Heart left ventricle (tissue), 16 donors: ENCODE results near the gene EIF4A3. TPM values are rescaled to one million over a fixed set of nuclear protein-coding genes. Genes with fewer than 3 reads are reported as not detected.

Experiments used
- ATAC-seq, 4 donors: fragments of 200-7000 bp; cut with Tn5 transposase; one replicate each; pipeline ENCODE4 v1.9.1; 2020 to 2022; ENCODE audit warnings: moderate library complexity in 4 of 4, mild to moderate bottlenecking in 3 of 4, moderate number of reproducible peaks in 1 of 4
- DNase-seq, 5 donors: peaks; one replicate each; pipeline ENCODE4 v3.0.0-alpha.2; 2020
- H3K27ac ChIP-seq, 12 donors: fragments of 200-600 bp; sonication (generic) in 4 of 12; one replicate each; pipeline versions ENCODE4 v1.5.0 to v1.8.0; 2016 to 2022; ENCODE audit warnings: mild to moderate bottlenecking in 2 of 12
- H3K27me3 ChIP-seq, 9 donors: fragments of 200-600 bp; sonication (generic) in 2 of 9; one replicate each; pipeline versions ENCODE4 v1.5.1 to v1.8.0; 2016 to 2022; ENCODE audit warnings: mild to moderate bottlenecking in 3 of 9
- H3K36me3 ChIP-seq, 9 donors: fragments of 200-600 bp; sonication (generic) in 2 of 9; one replicate each; pipeline versions ENCODE4 v1.5.0 to v1.8.0; 2018 to 2022; ENCODE audit warnings: mild to moderate bottlenecking in 2 of 9
- H3K4me1 ChIP-seq, 12 donors: fragments of 200-600 bp; sonication (generic) in 4 of 12; one replicate each; pipeline versions ENCODE4 v1.5.0 to v1.8.0; 2016 to 2022; ENCODE audit warnings: mild to moderate bottlenecking in 3 of 12
- H3K4me3 ChIP-seq, 12 donors: fragments of 200-600 bp; sonication (generic) in 4 of 12; one replicate each; pipeline versions ENCODE4 v1.5.0 to v1.8.0; 2017 to 2022; ENCODE audit warnings: mild to moderate bottlenecking in 9 of 12, moderate library complexity in 4 of 12
- H3K9me3 ChIP-seq, 12 donors: fragments of 200-600 bp; sonication (generic) in 4 of 12; one replicate each; pipeline versions ENCODE4 v1.5.0 to v1.8.0; 2016 to 2022; ENCODE audit warnings: mild to moderate bottlenecking in 1 of 12
- CTCF ChIP-seq, 12 donors: fragments of 200-600 bp; sonication (generic) in 4 of 12; IDR thresholded peaks; one replicate each; pipeline versions ENCODE4 v1.5.0 to v1.8.0; 2018 to 2022; ENCODE audit warnings: antibody characterized with exemption in 12 of 12, mild to moderate bottlenecking in 5 of 12
- POLR2A ChIP-seq, 2 donors: fragments of 450-650 bp; IDR thresholded peaks; one replicate each; pipeline ENCODE4 v1.6.1; 2017; ENCODE audit warnings: antibody characterized with exemption in 2 of 2, mild to moderate bottlenecking in 2 of 2, moderate library complexity in 2 of 2
- WGBS, 4 donors: extraction: QIAGEN DNeasy Blood & Tissue Kit in 2 of 4; methylation state at CpG; one replicate each; pipeline versions ENCODE4 v1.1.5 to v1.1.7; 2013 to 2018; 5-methylcytosine and 5-hydroxymethylcytosine counted together
- intact Hi-C, 10 donors: fragments of 100-400 bp; cut with DNase I; formaldehyde crosslinking; loops; one replicate each; pipeline versions ENCODE4 v1.11.1 to v1.14.2; 2022
- polyA plus RNA-seq, 2 donors: library from polyadenylated mRNA; stranded (reverse); fragments of 200-250 nt; gene quantifications; one replicate each; pipeline ENCODE4 v1.2.3, GENCODE V29; 2013
- total RNA-seq, 9 donors: library from RNA; depleted of rRNA in 2 of 9; stranded (reverse); fragments of >200 nt in 2 of 9; fragmentation: NEBNext Ultra II Directional in 3 of 9; extraction: Animal tissue kit (Norgen Biotek cat#: 25700) in 3 of 9; gene quantifications; one replicate each; pipeline versions ENCODE4 v1.1.0 to v1.2.4, GENCODE V29; 2016 to 2023
- donor health status: ischemic (EF 13 %, LVEDD 7.1; RV severe dilation, severe dysfunction).
- donor health status: healthy with polysubstance abuse.
- donor health status: DM: no; HTN: yes; CAD: no.
- donor health status: DM: no; HTN: no; CAD: no.
- donor health status: ischemic (EF 25% LVEDD 6.9; RV normal size, moderate dysfunction).
- donor health status: ischemic (EF 25% LVEDD 5.7; RV mildly dilated, moderate dysfunction).
- donor health status: healthy.
- donor health status: DM: yes; HTN: yes; CAD: no.
- donor health status: ischemic (EF 35%, LVEDD 5.7; RV mildly dilated, moderate dysfunction).
- donor health status: nonischemic (EF 11% LVEDD 7.7; RV severe dilation, severe dysfunction).
- donor health status: DM: yes; HTN: yes; CAD: no.
- donor health status: PGD.
- donor health status: ischemic (EF 29% LVEDD 5.4; RV normal size, mild dysfunction).
- donor health status: nonischemic (EF 23%, LVEDD 6.1; RV moderate dilation, normal function).

Gene EIF4A3
- total and polyA plus RNA-seq, 11 donors: 17.8 to 57.5 (median 31.6) TPM

- Histone ChIP-seq H3K4me1 (peaks cover 0 to 23% (median 7%) of the 10 kb centered on the region in 12 donors), H3K36me3 (peaks cover 0 to 10% (median 0%) of the 10 kb centered on the region in 9 donors), H3K4me3 (peak overlapping the region in 4 of 12 donors; percentile 68 to 99 (median 80)), H3K27me3 (no peaks in the 10 kb centered on the region), H3K9me3 (no peaks in the 10 kb centered on the region), H3K27ac (no peak overlapping the region)
- DNase-seq (no peak), ATAC-seq (no peak)
- TF ChIP-seq CTCF (IDR thresholded peaks at IDR 0.05) (no peak), POLR2A (IDR thresholded peaks at IDR 0.05) (no peak)
- intact Hi-C loops: loop anchor here in 3 of 10 donors (5.0 kb wide), 3 partner anchors 44 to 159 kb away; partner anchors contain the start of genes EIF4A3 (in 3 of the 3) and RNF213 (in 2 of the 3)
- WGBS, 4 donors: 80 to 91% (median 89%) methylated on average over 15 of the region's 15 CpGs
Observed at GRCh38 chr17:80102664-80103448, 44.1 kb downstream of the EIF4A3 start.

- TF ChIP-seq POLR2A (IDR thresholded peaks at IDR 0.05): no peak
- TF ChIP-seq CTCF (IDR thresholded peaks at IDR 0.05): no peak
- ATAC-seq (peak; percentile 12 to 25 (median 14)), DNase-seq (peak in 1 of 5 donors; percentile 70)
- 33 to 37% (median 36%) methylated on average over 17 to 21 of the region's 21 CpGs for WGBS, 4 donors
- Histone ChIP-seq H3K4me3 (peak overlapping the region; percentile 68 to 99 (median 90)), H3K27ac (peak overlapping the region; percentile 36 to 98 (median 90)), H3K9me3 (no peaks in the 10 kb centered on the region), H3K36me3 (peaks cover 0 to 2% (median 0%) of the 10 kb centered on the region in 9 donors), H3K27me3 (no peaks in the 10 kb centered on the region), H3K4me1 (peaks cover 0 to 23% (median 7%) of the 10 kb centered on the region in 12 donors)
- intact Hi-C loops: loop anchor here in 3 of 10 donors (5.0 kb wide), 3 partner anchors 45 to 160 kb away; partner anchors contain the start of genes EIF4A3 (in 3 of the 3) and RNF213 (in 2 of the 3)
Observed at GRCh38 chr17:80101946-80102663, 44.8 kb downstream of the EIF4A3 start.

GRCh38 chr17:80101011-80101945 is 45.6 kb downstream of the EIF4A3 start, which contains the start of gene GAA:
Gene GAA (plus strand): TSS chr17:80101581. CDS start chr17:80104587, 3,006 bp downstream.
- 0 to 1% (median 0%) methylated on average over 53 to 114 of the region's 114 CpGs for WGBS, 4 donors
- Histone ChIP-seq H3K27me3 (no peaks in the 10 kb centered on the region), H3K4me1 (peaks cover 0 to 23% (median 7%) of the 10 kb centered on the region in 12 donors), H3K27ac (peak within 1 kb of the TSS; percentile 36 to 98 (median 91)), H3K36me3 (no peaks in the 10 kb centered on the region), H3K9me3 (no peaks in the 10 kb centered on the region), H3K4me3 (peak within 1 kb of the TSS; percentile 68 to 99 (median 90))
- ATAC-seq (peak; percentile 75 to 91 (median 84)), DNase-seq (peak; percentile 89 to 96 (median 89))
- intact Hi-C loops: loop anchor here in 3 of 10 donors (5.0 kb wide), 3 partner anchors 46 to 161 kb away; partner anchors contain the start of genes EIF4A3 (in 3 of the 3) and RNF213 (in 2 of the 3)
- TF ChIP-seq POLR2A (IDR thresholded peaks at IDR 0.05) (peak in 1 of 2 donors; percentile 82), CTCF (IDR thresholded peaks at IDR 0.05) (peak; percentile 50 to 98 (median 88))
